GM18861 (cell line): ENCODE data around the gene HIP1.
"Not testable (repeated sequence)": the region's sequence is repeated elsewhere in the genome, so short reads cannot be mapped to it uniquely, and the experiment has no call there.

Experiments used
- ATAC-seq: cut with Tn5 transposase; IDR thresholded peaks from one replicate; pipeline ENCODE4 v1.9.1; 2021; ENCODE audit not compliant: unreplicated experiment

HIP1 gene

DNA sequence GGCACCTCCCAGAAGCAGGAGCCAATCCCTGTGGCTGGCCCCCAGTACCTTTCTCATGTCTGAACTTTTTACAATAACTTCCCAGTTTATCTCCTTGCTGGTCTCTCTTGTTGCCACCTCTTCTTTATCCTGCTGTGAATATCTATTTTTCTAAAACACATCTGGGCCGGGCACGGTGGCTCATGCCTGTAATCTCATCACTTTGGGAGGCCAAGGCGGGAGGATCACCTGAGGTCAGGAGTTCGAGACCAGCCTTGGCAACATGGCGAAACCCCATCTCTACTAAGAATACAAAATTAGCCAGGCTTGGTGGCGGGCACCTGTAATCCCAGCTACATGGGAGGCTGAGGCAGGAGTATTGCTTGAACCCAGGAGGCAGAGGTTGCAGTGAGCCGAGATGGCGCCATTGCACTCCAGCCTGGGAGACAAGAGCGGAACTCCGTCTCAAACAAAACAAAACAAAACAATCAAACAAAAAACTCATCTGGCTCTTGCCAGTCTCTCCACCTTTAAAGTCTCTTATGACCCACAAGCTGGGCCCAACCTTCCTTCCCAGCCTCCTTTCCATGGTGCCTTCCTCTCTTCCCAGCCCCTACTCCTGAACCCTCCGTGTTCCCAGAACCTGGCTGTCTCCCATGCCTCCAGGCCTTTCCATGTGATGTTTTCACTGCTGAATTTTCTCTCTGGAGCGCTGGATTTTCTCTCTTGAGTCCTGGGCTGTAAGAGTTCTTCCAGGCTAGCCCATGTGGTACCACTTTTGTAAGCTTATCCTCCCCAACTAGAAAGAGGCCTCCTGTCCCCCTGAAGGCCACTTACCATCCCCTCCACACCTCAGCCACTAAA lies 51.3 kb downstream of the HIP1 start:
- ATAC-seq, result no peak

DNA sequence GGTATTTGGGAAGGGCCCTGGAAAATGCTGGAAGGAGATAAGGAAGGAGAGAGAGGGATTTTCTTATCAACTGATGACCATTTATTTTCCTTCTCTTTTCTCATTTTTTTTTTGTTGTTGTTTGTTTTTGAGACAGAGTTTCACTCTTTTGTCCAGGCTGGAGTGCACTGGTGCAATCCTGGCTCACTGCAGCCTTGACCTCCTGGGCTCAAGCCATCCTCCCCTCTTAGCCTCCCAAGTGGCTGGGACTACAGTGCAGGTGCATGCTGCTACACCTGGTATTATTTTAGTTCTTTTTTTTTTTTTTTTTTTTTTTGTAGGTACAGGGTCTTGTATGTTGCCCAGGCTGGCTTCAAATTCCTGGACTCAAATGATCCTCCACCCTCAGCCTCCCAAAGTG lies 52.2 kb downstream of the HIP1 start:
- ATAC-seq, result no peak

DNA sequence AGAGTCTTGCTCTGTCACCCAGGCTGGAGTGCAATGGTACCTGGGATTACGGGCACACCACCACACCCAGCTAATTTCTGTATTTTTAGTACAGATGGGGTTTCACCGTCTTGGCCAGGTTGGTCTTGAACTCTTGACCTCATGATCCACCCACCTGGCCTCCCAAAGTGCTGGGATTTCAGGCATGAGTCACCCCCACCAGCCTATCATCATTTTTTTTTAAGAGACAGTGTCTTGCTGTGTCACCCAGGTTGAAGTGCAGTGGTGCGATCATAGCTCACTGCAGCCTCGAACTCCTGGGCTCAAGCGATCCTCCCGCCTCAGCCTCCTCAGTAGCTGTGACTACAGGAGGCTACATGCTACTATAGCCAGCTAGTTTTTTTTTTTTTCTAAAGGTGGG lies 56.7 kb downstream of the HIP1 start:
- not testable (repeated sequence) for ATAC-seq

DNA sequence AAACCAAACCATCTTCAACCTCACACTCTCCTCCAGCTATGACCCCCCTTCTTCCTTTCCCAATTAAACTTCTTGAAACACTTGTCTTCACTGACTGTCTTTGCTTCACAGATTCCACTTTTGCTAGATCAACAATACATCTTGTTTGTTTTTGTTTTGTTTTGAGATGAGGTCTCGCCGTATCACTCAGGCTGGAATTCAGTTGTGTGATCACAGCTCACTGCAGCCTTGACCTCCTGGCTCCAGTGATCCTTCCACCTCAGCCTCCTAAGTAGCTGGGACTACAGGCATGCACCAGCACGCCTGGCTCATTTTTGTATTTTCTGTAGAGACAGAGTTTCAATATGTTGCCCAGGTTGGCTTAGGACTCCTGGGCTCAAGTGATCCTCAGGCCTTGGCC lies 59.7 kb downstream of the HIP1 start:
- ATAC-seq, result no peak

DNA sequence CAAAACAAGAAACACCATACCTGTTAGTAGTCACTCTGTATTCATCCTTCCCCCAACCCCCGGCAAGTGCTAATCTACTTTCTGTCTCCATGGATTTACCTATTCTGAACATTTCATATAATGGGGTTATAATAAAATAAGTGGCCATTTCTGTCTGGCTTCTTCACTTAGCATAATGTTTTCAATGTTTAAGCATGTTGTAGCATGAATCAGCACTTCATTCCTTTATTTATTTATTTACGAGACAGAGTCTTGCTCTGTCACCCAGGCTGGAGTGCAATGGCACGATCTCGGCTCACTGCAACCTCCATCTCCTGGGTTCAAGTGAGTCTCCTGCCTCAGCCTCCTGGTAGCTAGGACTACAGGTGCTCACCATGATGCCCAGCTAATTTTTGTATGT lies 69.2 kb downstream of the HIP1 start:
- no peak for ATAC-seq

DNA sequence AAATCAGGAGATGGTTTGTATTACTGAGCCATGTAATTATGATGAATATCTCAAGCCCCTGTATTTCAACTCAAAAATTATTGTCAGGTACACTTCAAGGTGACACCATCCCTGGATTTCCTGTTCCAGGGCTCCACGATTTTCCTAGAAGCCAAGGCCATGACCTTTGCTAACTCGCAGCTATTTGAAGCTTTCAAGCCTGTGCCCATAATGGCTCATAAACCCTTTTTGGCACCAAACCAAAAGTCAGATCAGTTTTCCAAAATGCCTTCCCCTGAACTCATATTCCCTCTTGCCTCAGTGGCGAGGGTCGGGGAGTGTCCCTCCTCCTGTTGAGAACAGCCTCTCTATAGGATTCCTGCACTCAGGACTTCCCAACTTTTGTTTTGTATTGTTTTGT lies 70.8 kb downstream of the HIP1 start:
- no peak for ATAC-seq

DNA sequence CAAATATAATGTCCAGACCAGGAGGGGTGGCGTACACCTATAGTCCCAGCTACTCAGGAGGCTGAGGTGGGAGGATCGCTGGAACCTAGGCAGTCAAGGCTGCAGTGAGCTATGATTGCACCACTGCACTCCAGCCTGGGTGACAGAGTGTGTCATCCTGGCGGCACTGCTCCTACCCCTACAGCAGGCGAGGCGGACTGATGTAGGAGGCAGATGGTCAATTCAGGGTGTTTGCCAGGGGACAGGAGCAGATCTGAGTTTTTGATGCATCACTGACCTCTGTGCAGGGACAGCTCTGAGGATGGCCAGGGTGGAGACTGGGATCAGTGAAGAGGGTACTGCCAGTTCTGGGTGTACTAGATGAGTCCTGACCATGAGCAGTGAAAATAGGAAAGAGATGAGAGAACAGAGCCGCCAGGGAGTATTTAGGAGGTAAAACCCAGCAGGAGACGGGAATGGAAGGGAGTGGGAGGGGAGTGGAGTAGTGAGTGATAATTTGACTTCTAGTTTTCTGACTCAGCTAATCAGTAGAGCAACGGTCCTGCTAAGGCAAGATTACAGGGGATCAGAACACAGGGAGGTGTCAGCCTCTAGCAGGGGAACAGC lies 75.3 kb downstream of the HIP1 start:
- ATAC-seq, result peak; percentile 17

DNA sequence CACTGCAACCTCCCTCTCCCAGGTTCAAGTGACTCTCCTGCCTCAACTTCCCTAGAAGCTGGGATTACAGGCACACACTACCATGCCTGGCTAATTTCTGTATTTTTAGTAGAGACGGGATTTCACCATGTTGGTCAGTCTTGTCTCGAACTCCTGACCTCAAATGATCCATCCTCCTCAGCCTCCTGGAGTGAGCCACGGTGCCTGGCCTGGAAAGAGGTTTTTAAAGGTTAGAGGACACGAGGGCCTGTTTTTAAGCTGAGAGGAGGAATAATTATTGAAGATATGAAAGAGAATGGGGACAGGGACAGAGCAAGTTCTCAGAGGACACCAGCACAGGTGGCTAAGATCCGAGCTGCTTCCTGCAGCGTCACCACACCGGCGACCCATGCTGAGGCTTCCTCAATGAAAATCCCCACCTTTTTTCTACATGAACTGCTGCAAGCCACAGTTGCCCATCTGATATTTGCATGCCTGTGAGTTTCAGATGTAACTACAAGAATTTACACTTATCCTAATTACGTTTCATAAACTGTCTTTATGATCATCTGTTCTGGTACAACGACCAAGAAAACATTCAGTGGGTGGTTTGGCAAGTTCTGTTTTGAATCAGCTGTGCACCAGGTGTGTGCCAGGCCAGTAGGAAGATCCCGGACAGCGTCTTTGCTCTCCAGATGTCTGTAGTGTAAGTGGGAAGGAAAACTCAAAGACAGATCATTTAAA lies 76.0 kb downstream of the HIP1 start:
- peak; percentile 82 for ATAC-seq

DNA sequence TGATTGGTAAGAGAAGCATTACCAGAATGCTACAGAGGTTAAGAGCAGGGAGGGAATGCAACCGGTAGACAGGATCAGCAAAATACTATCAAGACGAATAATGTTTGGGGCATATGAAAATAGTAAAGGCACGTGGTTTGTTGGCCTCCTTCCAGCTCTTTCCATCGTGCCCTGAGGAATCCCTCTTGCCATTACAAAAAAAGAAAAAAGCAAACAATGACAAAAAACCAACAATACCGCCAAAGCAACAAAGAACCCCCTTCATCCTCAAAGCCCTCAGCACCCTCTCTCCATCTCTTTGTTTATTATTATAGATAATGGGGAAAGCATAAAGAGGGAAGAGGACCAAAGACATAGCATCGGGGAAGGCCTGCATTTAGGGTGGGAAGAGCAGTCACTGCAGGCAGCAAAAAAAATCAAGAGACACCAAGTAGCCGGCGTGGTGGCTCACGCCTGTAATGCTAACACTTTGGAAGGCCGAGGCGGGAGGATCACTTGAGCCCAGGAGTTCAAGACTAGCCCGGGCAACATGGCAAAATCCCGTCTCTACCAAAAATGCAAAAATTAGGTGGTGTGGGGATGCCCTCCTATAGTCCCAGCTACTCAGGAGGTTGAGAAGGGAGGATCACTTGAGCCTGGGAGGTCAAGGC lies 78.0 kb downstream of the HIP1 start:
- no peak for ATAC-seq

DNA sequence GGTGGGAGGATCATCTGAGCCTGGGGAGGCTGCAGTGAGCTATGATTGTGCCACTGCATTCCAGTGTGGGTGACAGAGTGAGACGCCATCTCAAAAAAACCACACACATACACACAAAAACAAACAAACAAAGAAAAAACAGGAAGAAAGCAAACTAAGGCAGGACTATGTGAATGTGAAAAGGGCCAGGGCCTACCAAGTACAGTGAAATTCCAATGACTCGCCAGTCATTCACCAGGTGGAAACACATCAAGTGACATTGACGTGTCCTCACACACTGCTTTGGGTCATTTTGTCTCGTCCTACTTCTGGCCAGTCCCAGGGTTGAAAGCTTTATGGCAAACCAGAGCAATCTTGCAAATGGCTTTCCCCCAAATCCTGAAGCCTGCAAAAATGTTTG lies 79.9 kb downstream of the HIP1 start:
- ATAC-seq, result no peak

DNA sequence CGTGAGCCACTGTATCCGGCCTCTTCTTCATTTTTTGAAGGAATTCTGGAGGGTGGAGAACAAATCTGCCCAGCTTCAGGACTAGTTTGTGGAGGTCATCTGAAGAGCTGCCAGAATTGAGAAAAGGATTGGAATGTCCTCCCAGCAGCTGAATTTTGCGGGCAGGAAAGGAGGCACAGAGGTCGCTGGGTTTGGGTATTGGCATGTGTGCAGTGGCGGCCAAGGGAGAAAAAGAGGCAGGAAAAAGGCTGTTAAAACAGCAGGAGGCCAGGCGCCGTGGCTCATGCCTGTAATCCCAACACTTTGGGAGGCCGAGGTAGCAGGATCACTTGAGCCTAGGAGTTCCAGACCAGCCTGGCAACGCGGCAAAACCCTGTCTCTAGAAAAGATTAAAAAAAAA lies 80.4 kb downstream of the HIP1 start:
- no peak for ATAC-seq

DNA sequence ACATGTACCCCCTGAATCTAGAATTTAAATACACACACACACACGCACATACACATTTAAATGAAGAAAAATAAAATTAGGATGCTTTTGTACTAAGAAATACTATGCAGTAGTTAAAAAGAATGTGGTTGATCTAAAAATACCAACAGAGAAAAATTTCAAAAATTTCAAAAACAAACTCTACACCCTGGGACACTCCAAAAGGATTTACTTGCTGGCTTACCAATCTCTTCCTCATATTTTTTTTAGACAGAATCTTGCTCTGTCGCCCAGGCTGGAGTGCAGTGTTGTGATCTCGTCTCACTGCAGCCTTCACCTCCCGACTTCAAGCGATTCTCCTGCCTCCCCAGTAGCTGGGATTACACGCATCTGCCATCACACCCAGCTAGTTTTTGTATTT lies 80.9 kb downstream of the HIP1 start:
- no peak for ATAC-seq

DNA sequence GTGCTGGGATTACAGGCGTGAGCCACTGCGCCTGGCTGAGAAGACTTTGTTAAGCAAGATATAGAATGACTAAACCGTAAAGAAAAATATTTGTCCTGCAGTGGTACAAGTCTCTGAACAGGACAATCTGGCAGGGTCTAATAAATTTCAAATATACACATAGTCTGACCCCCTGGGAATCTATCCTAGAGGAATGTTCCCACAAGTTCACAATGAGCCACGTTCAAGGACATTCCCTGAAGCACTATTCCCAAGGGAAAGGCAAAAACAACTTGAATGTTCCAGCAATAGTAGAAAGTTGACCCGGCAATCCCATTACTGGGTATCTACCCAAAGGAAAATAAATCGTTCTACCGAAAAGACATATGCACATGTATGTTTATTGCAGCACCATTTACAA lies 82.0 kb downstream of the HIP1 start:
- ATAC-seq, result no peak

DNA sequence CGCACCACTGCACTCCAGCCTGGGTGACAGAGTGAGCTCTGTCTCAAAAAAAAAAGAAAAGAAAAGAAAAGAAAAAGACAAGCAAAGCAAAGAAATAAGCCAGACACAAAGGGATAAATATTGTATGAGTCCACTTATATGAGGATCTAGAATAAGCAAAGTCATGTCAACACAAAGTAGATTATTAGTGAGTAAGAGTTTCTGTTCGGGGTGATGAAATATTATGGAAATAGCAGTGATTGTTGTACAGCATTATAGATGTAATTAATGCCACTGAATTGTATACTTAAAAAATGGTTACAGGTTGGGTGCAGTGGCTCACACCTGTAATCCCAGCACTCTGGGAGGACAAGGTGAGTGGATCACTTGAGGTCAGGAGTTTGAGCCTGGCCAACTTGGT lies 83.2 kb downstream of the HIP1 start:
- ATAC-seq, result no peak

DNA sequence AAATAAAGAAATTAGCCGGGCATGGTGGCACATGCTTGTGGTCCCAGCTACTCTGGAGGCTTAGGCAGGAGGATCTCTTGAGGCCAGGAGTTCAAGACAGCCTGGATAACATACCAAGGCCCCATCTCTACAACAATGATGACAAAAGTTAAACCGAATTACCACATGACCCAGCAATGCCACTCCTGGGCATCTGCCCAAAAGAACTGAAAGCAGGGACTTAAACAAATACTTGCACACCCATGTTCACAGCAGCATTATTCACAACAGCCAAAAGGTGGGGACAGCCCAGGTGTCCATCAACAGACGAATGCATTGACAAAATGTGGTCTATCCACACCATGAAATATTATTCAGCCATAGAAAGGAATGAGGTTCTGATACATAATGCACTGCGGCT lies 83.9 kb downstream of the HIP1 start:
- ATAC-seq, result no peak

DNA sequence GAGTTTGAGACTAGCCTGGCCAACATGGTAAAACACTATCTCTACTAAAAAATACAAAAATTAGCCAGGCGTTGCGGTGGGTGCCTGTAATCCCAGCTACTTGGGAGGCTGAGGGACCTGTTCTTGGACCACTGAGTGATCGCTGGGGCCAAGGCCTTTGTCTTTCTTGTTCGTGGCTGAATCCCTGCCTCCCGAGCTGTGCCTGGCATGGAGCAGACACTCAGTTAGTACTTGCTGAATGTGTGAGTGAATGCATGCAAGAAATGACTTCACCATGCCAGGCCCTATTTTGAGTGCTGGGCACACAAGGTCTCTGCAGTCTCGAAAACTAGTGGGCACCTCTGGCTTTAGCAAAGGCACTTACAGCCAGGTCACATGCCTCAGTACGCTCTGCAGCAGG lies 85.1 kb downstream of the HIP1 start:
- no peak for ATAC-seq

DNA sequence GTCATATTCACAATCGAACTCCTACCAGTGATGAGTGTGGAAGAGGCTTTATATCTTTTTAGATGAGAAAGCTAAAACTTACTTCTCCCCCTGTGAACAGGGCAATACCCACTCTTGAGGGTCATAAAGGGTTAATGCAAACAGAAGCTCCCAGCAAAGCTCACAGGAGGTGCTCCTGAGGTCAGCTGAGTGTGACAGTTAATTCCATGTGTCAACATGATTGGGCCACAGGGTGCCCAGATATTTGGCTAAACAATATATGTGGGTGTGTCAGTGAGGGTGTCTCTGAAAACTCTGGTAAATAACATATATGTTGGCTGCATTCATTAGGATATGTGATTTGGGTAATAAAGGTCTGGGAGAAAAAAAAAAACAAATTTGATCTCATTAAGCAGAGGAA lies 86.0 kb downstream of the HIP1 start:
- no peak for ATAC-seq

DNA sequence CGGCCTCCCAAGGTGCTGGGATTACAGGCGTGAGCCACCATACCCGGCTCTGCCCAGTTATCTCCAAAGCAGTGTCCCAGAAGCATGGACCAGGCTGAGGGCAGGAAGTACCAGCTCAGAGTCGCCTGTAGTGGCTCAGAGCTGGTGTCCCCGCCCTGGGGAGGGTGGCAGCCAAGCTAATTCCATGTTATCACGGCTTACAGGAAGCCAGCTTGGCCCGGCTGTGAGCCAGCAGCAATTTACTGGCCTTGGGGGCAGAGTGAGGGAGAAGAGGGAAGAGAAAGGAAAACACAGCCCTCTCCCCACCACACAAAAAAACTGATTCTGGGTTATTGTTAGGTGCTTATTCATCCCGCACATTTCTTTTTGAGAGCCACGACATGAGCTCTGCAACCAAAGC lies 88.1 kb downstream of the HIP1 start:
- ATAC-seq, result no peak

DNA sequence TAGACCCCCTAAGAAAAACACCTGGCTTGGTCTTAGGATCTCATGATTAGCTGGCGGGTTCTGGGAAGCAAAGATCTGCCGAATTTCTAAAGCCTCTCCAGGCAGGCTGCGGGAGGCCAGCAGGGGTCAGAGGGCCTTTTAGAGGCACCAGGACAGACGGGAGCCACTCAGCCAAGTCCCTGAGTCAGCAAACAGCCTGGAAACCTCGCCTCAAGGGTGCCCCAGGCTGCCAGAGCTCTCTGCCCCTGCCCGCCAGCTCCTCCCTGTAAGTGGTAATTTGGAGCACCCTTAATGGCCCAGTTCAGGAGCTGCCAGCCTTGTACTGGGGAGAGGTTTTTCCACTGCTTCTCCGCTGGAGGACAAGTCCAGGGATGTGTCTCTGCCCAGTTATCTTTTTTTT lies 88.7 kb downstream of the HIP1 start:
- no peak for ATAC-seq

DNA sequence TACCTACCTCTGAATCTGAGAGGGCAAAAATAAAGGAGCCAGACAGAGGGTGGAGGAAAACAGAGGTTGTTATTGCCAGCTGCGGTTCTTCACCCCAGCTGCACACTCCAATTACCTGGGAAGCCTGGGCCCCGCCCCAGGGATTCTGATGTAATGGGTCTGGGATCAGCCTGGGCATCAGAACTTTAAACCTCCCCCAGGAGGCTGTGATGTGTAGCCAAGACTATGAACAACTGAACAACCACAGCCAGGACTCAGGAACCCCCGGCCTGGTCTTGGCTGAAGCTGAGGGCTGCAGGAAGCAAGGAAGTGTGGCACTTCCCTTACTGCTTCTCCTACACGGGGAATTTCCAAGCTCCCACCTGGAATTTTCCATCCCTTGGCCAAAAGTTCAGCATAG lies 89.3 kb downstream of the HIP1 start:
- ATAC-seq, result no peak

DNA sequence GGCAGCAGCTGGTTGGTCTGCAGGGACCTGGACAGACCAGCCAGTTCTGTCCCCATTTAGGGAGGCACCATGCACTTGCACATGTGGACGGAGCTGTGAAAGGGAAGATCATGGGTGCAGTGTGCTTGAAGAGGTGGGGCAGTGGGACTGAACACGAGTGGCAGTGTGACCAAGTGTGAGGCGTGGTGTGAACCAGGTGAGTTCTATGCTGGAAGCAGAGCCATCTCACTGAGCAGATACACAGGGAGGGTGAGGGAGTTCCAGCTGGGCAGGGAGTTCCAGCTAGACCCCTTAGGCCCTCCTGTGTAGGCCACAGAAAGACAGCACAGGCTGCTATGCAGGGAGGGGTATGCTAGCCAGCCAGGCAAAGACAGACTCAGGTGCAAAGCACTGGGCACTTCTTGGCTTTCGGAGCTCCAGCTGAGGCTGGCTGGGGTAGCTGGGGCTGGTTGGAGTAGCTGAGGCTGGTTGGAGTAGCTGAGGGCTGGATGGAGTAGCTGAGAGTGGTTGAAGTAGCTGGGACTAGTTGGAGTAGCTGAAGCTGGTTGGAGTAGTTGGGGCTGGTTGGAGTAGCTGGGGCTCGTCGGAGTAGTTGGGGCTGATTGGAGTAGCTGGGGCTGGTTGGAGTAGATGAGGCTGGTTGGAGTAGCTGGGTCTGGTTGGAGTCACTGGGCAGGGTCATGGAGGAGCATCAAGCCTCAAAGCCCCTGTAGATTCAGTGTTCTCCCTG lies 90.9 kb downstream of the HIP1 start:
- no peak for ATAC-seq
